OCI-LY7 (cell line): ENCODE data around the gene ARPC5. TPM values are rescaled to one million over a fixed set of nuclear protein-coding genes. Genes with fewer than 3 reads are reported as not detected.

Source experiments
- BruUV-seq: library from RNA; stranded (reverse); fragments of 400-500 nt; replicated peaks from 2 replicates; lab custom pipeline; 2021; lab: Mats Ljungman, UMichigan
- CTCF ChIA-PET: fragments of 300-600 bp; sonication (Branson Sonifier 250); formaldehyde crosslinking; loops from one replicate; lab custom pipeline; 2022; ENCODE audit warnings: antibody characterized with exemption; ENCODE audit not compliant: unreplicated experiment; lab: Charles Lee
- POLR2A ChIA-PET: fragments of 300-600 bp; sonication (Branson Sonifier 250); formaldehyde crosslinking; loops from one replicate; lab custom pipeline; 2022; ENCODE audit warnings: antibody characterized with exemption; lab: Charles Lee
- DNase-seq: peaks from one replicate; pipeline ENCODE4 v3.0.0-alpha.2; 2015; ENCODE audit warnings: low spot score
- H2AFZ ChIP-seq: fragments of 200-600 bp; sonication (generic), shearing (Covaris generic); 2 replicates; pipeline ENCODE4 v1.6.1; 2014; ENCODE audit warnings: mild to moderate bottlenecking, antibody characterized with exemption, low read length, moderate library complexity
- H3K27ac ChIP-seq: fragments of 200-600 bp; sonication (generic); 2 replicates; pipeline ENCODE4 v1.5.1; 2014; ENCODE audit warnings: mixed run types, low read depth, mild to moderate bottlenecking, moderate library complexity, low read length, inconsistent platforms; ENCODE audit not compliant: poor library complexity, severe bottlenecking
- H3K36me3 ChIP-seq: fragments of 200-600 bp; sonication (generic); 2 replicates; pipeline ENCODE4 v1.6.1; 2014; ENCODE audit warnings: mild to moderate bottlenecking, antibody characterized with exemption, low read length, moderate library complexity, mixed read lengths; ENCODE audit not compliant: insufficient read depth
- H3K4me1 ChIP-seq: fragments of 200-600 bp; sonication (generic); 2 replicates; pipeline ENCODE4 v1.5.1; 2014; ENCODE audit warnings: mild to moderate bottlenecking, low read length; ENCODE audit not compliant: insufficient read depth, poor library complexity, severe bottlenecking
- H3K4me2 ChIP-seq: fragments of 200-600 bp; sonication (generic); 2 replicates; pipeline ENCODE4 v1.6.1; 2014; ENCODE audit warnings: mild to moderate bottlenecking, low read length
- H3K4me3 ChIP-seq: fragments of 200-600 bp; sonication (generic); 2 replicates; pipeline ENCODE4 v1.5.1; 2014; ENCODE audit warnings: mild to moderate bottlenecking, low read depth, low read length; ENCODE audit not compliant: poor library complexity, severe bottlenecking
- H3K79me2 ChIP-seq: fragments of 200-600 bp; sonication (generic); 2 replicates; pipeline ENCODE4 v1.6.1; 2016; ENCODE audit warnings: low read depth, mild to moderate bottlenecking, low read length, moderate library complexity, mixed read lengths; ENCODE audit not compliant: insufficient read depth
- H3K9me2 ChIP-seq: fragments of 200-600 bp; sonication (generic); 2 replicates; pipeline ENCODE4 v1.6.1; 2016; ENCODE audit warnings: mild to moderate bottlenecking, low read length, mixed read lengths; ENCODE audit not compliant: insufficient read depth
- H3K9me3 ChIP-seq: fragments of 200-600 bp; sonication (generic); 2 replicates; pipeline ENCODE4 v1.6.1; 2014; ENCODE audit warnings: mild to moderate bottlenecking, mixed run types, low read length, mixed read lengths
- H4K20me1 ChIP-seq: fragments of 200-600 bp; sonication (generic); 2 replicates; pipeline ENCODE4 v1.6.1; 2014; ENCODE audit warnings: mild to moderate bottlenecking, antibody characterized with exemption, low read length, moderate library complexity, mixed read lengths; ENCODE audit not compliant: insufficient read depth
- CTCF ChIP-seq: fragments of 200-600 bp; sonication (generic); conservative IDR thresholded peaks from 2 replicates; pipeline ENCODE4 v1.5.1; 2014; ENCODE audit warnings: mild to moderate bottlenecking, antibody characterized with exemption, low read length, moderate library complexity, mixed read lengths
- EZH2phosphoT487 ChIP-seq: fragments of 200-600 bp; sonication (generic); IDR thresholded peaks from 2 replicates; pipeline ENCODE4 v1.6.1; 2018; ENCODE audit warnings: low read depth, borderline replicate concordance, mild to moderate bottlenecking, mixed run types, antibody characterized with exemption, low read length, moderate library complexity, mixed read lengths
- intact Hi-C: fragments of 100-400 bp; cut with micrococcal nuclease; formaldehyde crosslinking; loops from one replicate; pipeline ENCODE4 v1.10.0; 2022; ENCODE audit not compliant: unreplicated experiment
- total RNA-seq, 2 experiments: library from RNA; depleted of rRNA in 1 of 2; stranded (reverse); fragments of >200 nt in 1 of 2; shearing (Covaris generic) in 1 of 2; gene quantifications; 2 replicates each; pipeline ENCODE4 v1.2.3, GENCODE V29; 2014 to 2022

The ARPC5 gene
- total RNA-seq, 2 experiments from 2014 or later = 116 to 132 TPM

GRCh38 chr1:183609759-183610452 lies 25.7 kb downstream of the ARPC5 start:
- no peaks in the 10 kb centered on the region for H3K9me2 ChIP-seq
- no peak for TF ChIP-seq CTCF
- no peak for TF ChIP-seq EZH2phosphoT487
- H3K4me3 ChIP-seq = no peak overlapping the region
- ChIA-PET CTCF (interaction anchor here (1.2 kb wide), 1 partner anchor 20 kb away, joined by 4 read pairs; the partner anchor contains the start of gene NCF2), POLR2A (interaction anchor here (0.6 to 1.3 kb wide), 3 partner anchors 21 to 1503 kb away, joined by 3 read pairs; no protein-coding TSS in a partner anchor)
- H2AFZ ChIP-seq = no peak overlapping the region; the same call in 1 of the 2 replicates
- no peaks in the 10 kb centered on the region for H3K79me2 ChIP-seq
- no peaks in the 10 kb centered on the region for H4K20me1 ChIP-seq
- no peak overlapping the region for H3K4me2 ChIP-seq
- no peaks in the 10 kb centered on the region for H3K36me3 ChIP-seq
- no peaks in the 10 kb centered on the region for H3K9me3 ChIP-seq
- no peak overlapping the region for H3K27ac ChIP-seq
- no TSS peak for BruUV-seq
- intact Hi-C loops = no loop called here
- no peak for DNase-seq
- H3K4me1 ChIP-seq = peaks cover 25% of the 10 kb centered on the region

GRCh38 chr1:183609313-183609712 lies 26.3 kb downstream of the ARPC5 start:
- Histone ChIP-seq H3K4me1 (peaks cover 30% of the 10 kb centered on the region), H2AFZ (peak overlapping the region; percentile 38; the same call in 1 of the 2 replicates), H3K4me3 (no peak overlapping the region), H3K9me2 (no peaks in the 10 kb centered on the region), H3K4me2 (peak overlapping the region; percentile 14), H4K20me1 (no peaks in the 10 kb centered on the region), H3K9me3 (no peaks in the 10 kb centered on the region), H3K36me3 (no peaks in the 10 kb centered on the region), H3K79me2 (no peaks in the 10 kb centered on the region), H3K27ac (no peak overlapping the region)
- no TSS peak for BruUV-seq
- ChIA-PET POLR2A (interaction anchor here (0.6 to 1.3 kb wide), 4 partner anchors 20 to 1503 kb away, joined by 3 read pairs; no protein-coding TSS in a partner anchor), CTCF (interaction anchor here (1.2 kb wide), 1 partner anchor 19 kb away, joined by 4 read pairs; the partner anchor contains the start of gene NCF2)
- TF ChIP-seq CTCF (peak; percentile 70), EZH2phosphoT487 (no peak)
- peak; percentile 43 for DNase-seq
- intact Hi-C loops = no loop called here
